ENCODE results near the gene SELENOV. TPM values are rescaled to one million over a fixed set of nuclear protein-coding genes. Genes with fewer than 3 reads are reported as not detected.

The SELENOV gene
- total RNA-seq, 1 donor from 2014 or later: 0.78 TPM

- TF ChIP-seq, protein P1, sequence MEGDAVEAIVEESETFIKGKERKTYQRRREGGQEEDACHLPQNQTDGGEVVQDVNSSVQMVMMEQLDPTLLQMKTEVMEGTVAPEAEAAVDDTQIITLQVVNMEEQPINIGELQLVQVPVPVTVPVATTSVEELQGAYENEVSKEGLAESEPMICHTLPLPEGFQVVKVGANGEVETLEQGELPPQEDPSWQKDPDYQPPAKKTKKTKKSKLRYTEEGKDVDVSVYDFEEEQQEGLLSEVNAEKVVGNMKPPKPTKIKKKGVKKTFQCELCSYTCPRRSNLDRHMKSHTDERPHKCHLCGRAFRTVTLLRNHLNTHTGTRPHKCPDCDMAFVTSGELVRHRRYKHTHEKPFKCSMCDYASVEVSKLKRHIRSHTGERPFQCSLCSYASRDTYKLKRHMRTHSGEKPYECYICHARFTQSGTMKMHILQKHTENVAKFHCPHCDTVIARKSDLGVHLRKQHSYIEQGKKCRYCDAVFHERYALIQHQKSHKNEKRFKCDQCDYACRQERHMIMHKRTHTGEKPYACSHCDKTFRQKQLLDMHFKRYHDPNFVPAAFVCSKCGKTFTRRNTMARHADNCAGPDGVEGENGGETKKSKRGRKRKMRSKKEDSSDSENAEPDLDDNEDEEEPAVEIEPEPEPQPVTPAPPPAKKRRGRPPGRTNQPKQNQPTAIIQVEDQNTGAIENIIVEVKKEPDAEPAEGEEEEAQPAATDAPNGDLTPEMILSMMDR (IDR thresholded peaks at IDR 0.05; ENCODE audit: unreplicated experiment): no peak
- DNase-seq (ENCODE audit: low spot score in 2 of 2, unreplicated experiment in 2 of 2): no peak
- Mint-ChIP-seq H3K36me3 (no peaks in the 10 kb centered on the region), H3K4me3 (no peak overlapping the region), H3K4me1 (peaks cover 5% of the 10 kb centered on the region), H3K9me3 (no peaks in the 10 kb centered on the region), H3K27ac (no peak overlapping the region), H3K27me3 (ENCODE audit: low read depth) (peaks cover 25% of the 10 kb centered on the region)
These were observed 38.2 kb downstream of the SELENOV start for GRCh38 chr19:39553082-39553652.

GRCh38 chr19:39554701-39555311 is 39.9 kb downstream of the SELENOV start:
- Mint-ChIP-seq H3K4me1 (peaks cover 10% of the 10 kb centered on the region), H3K36me3 (no peaks in the 10 kb centered on the region), H3K27ac (no peak overlapping the region), H3K4me3 (no peak overlapping the region), H3K27me3 (ENCODE audit: low read depth) (peaks cover 26% of the 10 kb centered on the region), H3K9me3 (no peaks in the 10 kb centered on the region)
- TF ChIP-seq, protein P1 (IDR thresholded peaks at IDR 0.05; ENCODE audit: unreplicated experiment): no peak
- DNase-seq (ENCODE audit: low spot score in 2 of 2, unreplicated experiment in 2 of 2): no peak

- no peaks in the 10 kb centered on the region for H3K9me3 Mint-ChIP-seq
- peaks cover 10% of the 10 kb centered on the region for H3K4me1 Mint-ChIP-seq
- TF ChIP-seq, protein P1 (IDR thresholded peaks at IDR 0.05; ENCODE audit: unreplicated experiment): no peak
- no peak for DNase-seq (ENCODE audit: low spot score in 2 of 2, unreplicated experiment in 2 of 2)
- H3K36me3 Mint-ChIP-seq: no peaks in the 10 kb centered on the region
- H3K27me3 Mint-ChIP-seq (ENCODE audit: low read depth): peaks cover 31% of the 10 kb centered on the region
- no peak overlapping the region for H3K27ac Mint-ChIP-seq
- no peak overlapping the region for H3K4me3 Mint-ChIP-seq
These were observed 40.9 kb downstream of the SELENOV start for GRCh38 chr19:39555883-39556282.

- H3K27ac Mint-ChIP-seq: no peak overlapping the region
- no peaks in the 10 kb centered on the region for H3K9me3 Mint-ChIP-seq
- TF ChIP-seq, protein P1 (IDR thresholded peaks at IDR 0.05; ENCODE audit: unreplicated experiment): no peak
- H3K4me3 Mint-ChIP-seq: no peak overlapping the region
- DNase-seq (ENCODE audit: low spot score in 2 of 2, unreplicated experiment in 2 of 2): no peak
- peaks cover 10% of the 10 kb centered on the region for H3K4me1 Mint-ChIP-seq
- H3K27me3 Mint-ChIP-seq (ENCODE audit: low read depth): peaks cover 31% of the 10 kb centered on the region
- no peaks in the 10 kb centered on the region for H3K36me3 Mint-ChIP-seq
These were observed 43.1 kb downstream of the SELENOV start for GRCh38 chr19:39557811-39558623.

DNA sequence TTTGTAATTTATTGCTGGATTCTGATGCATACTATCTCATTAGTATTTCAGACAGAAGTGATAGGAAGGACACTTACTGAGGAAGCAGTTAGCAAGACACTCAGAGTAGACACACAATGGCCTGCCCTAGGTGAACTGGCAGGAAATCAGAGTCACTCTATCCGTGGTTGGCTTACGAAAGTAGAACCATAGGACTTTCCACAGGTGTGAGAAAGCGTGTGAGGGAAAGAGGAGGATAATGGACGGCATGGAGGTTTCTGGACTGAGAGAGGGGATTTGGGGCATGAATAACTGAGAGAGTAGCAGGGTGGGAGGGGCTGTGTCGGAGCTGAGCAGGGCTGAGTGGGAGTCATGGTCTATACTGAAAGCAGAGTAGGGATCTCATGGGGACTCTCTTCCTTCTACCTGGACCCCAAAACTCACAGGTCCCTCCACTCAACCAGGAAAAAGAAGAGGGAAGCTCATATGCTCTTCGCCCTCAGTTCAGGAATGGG is 43.7 kb downstream of the SELENOV start:
- peaks cover 10% of the 10 kb centered on the region for H3K4me1 Mint-ChIP-seq

More for the DNA sequence above, 43.7 kb downstream of the SELENOV start:
- DNase-seq (ENCODE audit: low spot score in 2 of 2, unreplicated experiment in 2 of 2): no peak
- Mint-ChIP-seq H3K9me3 (no peaks in the 10 kb centered on the region), H3K4me3 (no peak overlapping the region), H3K36me3 (no peaks in the 10 kb centered on the region), H3K27me3 (ENCODE audit: low read depth) (peaks cover 27% of the 10 kb centered on the region), H3K27ac (no peak overlapping the region)
- TF ChIP-seq, protein P1 (IDR thresholded peaks at IDR 0.05; ENCODE audit: unreplicated experiment): no peak

Data from mesothelial cell of epicardium (in vitro differentiated cells).